Subcutaneous abdominal adipose tissue (tissue), 5 donors: ENCODE measurements around the gene GOLGA8N.

Experiments used
- H3K27ac ChIP-seq: one replicate; pipeline ENCODE4 v1.7.0; 2013; ENCODE audit warnings: low read depth, mild to moderate bottlenecking, inconsistent platforms, low read length, moderate library complexity
- H3K27me3 ChIP-seq, 5 donors: one replicate each; pipeline ENCODE4 v1.7.0; 2013; ENCODE audit warnings: low read length in 5 of 5, inconsistent platforms in 1 of 5; ENCODE audit not compliant: control insufficient read depth in 5 of 5, insufficient read depth in 4 of 5
- H3K36me3 ChIP-seq, 5 donors: one replicate each; pipeline ENCODE4 v1.7.0; 2013; ENCODE audit warnings: low read length in 5 of 5; ENCODE audit not compliant: control insufficient read depth in 5 of 5, insufficient read depth in 5 of 5
- H3K4me1 ChIP-seq, 5 donors: one replicate each; pipeline ENCODE4 v1.7.0; 2013; ENCODE audit warnings: low read length in 5 of 5, mild to moderate bottlenecking in 3 of 5, moderate library complexity in 1 of 5; ENCODE audit not compliant: control insufficient read depth in 5 of 5, insufficient read depth in 5 of 5
- H3K4me3 ChIP-seq, 5 donors: one replicate each; pipeline ENCODE4 v1.7.0; 2013; ENCODE audit warnings: low read length in 5 of 5, low read depth in 1 of 5
- H3K9ac ChIP-seq, 5 donors: one replicate each; pipeline ENCODE4 v1.7.0; 2013; ENCODE audit warnings: low read length in 5 of 5, mild to moderate bottlenecking in 4 of 5, moderate library complexity in 3 of 5
- H3K9me3 ChIP-seq, 5 donors: one replicate each; pipeline ENCODE4 v1.7.0; 2013; ENCODE audit warnings: low read length in 5 of 5; ENCODE audit not compliant: control insufficient read depth in 5 of 5
- donor health status: healthy.
- donor health status: healthy.
- donor health status: healthy.
- donor health status: healthy.
- donor health status: healthy.

GOLGA8N gene

DNA sequence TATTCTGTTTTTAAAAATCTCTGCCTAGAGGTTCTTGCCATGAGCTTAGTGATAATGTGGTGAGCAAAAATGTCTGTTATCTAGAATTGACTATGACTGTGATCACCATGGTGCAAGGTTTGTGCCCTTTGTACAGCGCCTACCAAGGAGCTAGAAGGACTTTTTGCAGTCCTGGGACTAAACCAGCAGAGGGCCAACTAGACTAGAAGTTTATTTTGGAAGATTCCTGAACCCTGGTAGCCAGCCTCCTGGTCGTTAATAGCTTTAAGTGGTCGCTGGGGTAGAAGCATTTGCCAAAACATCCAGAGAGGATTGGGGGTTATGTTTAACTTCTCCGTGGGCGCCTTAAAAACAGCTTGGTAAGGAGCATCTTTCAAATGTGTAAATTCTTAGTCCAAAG lies 56.1 kb downstream of the GOLGA8N start:
- Histone ChIP-seq H3K36me3 (no peaks in the 10 kb centered on the region), H3K4me1 (no peaks in the 10 kb centered on the region), H3K27ac (no peak overlapping the region), H3K4me3 (no peak overlapping the region), H3K9ac (no peak overlapping the region), H3K27me3 (no peaks in the 10 kb centered on the region), H3K9me3 (no peaks in the 10 kb centered on the region)

DNA sequence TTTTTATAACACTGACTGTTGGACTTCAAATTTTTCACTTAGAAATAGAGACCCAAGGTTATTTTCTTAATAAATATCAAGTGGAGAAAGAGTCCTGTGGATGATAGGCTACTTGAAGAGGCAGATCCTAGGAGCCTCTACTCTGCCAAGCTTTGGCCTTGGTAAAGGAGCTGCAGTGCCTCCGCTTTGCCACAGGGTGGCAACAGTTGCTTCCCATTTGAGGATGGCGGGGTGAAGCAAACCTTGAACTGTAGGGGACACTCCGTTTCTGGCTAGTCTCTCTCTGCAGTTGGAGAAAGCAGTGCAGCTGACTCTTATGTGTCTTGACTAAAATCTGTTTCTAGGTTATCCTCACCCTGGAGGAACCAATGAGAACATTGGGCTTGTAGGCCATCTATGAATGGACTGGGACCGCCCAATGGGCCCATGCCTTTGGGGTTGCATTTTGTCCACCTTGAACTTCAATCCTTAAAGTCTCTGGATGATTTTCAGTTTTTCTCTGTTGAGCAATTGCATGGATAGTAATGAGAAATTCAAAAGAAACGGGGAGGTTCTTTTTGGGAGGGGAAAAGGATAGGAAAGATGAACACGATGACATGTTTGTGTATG lies 58.1 kb downstream of the GOLGA8N start:
- Histone ChIP-seq H3K36me3 (no peaks in the 10 kb centered on the region), H3K9me3 (no peaks in the 10 kb centered on the region), H3K4me1 (no peaks in the 10 kb centered on the region), H3K4me3 (no peak overlapping the region), H3K27me3 (no peaks in the 10 kb centered on the region), H3K27ac (no peak overlapping the region), H3K9ac (no peak overlapping the region)

DNA sequence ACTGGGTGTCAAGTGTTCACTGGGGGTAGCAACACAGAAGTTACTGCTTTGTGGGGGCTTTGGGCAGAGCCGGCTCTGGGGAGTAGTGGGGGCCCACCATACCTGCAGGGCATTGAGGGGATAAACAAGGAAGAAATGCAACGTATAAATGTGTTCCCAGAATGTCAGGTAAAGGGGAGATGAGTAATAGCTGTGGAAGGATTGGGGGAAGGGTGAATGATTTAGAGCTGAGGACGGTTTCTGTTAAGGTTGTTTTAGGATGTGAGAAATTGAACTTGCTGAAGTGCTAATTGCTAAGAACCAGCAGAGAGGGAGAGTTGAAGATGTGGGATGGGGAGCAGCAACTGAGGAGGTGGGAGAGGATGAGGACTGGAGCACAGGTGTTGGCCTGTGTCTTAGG lies 58.9 kb downstream of the GOLGA8N start:
- H3K4me1 ChIP-seq: no peaks in the 10 kb centered on the region
- no peak overlapping the region for H3K9ac ChIP-seq
- no peak overlapping the region for H3K27ac ChIP-seq
- no peak overlapping the region for H3K4me3 ChIP-seq
- H3K36me3 ChIP-seq: no peaks in the 10 kb centered on the region
- H3K9me3 ChIP-seq: no peaks in the 10 kb centered on the region
- no peaks in the 10 kb centered on the region for H3K27me3 ChIP-seq

DNA sequence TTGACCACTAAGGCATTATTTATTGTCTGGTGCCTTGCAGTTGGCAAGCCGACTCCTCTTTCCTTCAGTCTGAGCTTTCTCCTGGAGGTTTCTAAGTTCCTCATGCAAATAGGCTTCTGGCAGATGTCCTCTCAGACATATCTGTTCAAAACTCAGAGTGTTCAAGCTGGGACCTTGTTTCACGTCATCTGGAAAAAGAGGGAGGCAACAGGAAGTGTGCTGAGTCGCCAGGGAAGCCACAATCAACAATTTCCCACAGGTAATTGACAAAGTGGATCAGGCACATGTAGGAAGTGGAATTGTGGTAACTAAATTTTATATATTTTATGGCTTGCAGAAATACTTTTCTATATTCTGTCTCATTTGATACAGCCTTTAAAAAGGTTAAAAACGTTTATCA lies 62.8 kb downstream of the GOLGA8N start:
- no peak overlapping the region for H3K4me3 ChIP-seq
- H3K9ac ChIP-seq: no peak overlapping the region
- H3K36me3 ChIP-seq: no peaks in the 10 kb centered on the region
- peaks cover 0 to 3% (median 0%) of the 10 kb centered on the region in 5 donors for H3K4me1 ChIP-seq
- H3K27ac ChIP-seq: no peak overlapping the region
- no peaks in the 10 kb centered on the region for H3K9me3 ChIP-seq
- H3K27me3 ChIP-seq: no peaks in the 10 kb centered on the region

DNA sequence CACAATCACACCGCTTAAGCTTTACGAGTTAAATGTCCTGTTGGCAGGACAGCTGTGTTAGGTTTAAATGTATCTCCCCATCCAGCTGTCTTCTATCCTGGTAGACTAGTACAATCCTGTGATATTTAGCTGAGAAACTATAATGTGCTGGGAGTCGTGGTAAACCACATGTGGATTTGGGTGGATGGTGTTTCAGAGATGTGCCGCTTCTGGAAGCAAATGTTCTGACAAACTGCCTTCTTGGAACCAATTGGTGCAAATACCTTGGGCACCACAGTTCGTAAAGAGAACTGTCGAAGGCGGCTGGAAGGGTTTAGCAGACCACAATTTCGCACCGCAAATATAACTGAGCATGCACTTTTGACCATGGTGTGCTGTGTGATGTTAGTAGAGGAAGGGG lies 63.2 kb downstream of the GOLGA8N start:
- H3K4me3 ChIP-seq: no peak overlapping the region
- no peaks in the 10 kb centered on the region for H3K9me3 ChIP-seq
- no peak overlapping the region for H3K9ac ChIP-seq
- H3K27ac ChIP-seq: no peak overlapping the region
- peaks cover 0 to 3% (median 0%) of the 10 kb centered on the region in 5 donors for H3K4me1 ChIP-seq
- H3K36me3 ChIP-seq: no peaks in the 10 kb centered on the region
- H3K27me3 ChIP-seq: no peaks in the 10 kb centered on the region
